Body of pancreas (tissue), 4 donors: ENCODE measurements around the gene RNF213.
"Not testable (repeated sequence)": the region's sequence is repeated elsewhere in the genome, so short reads cannot be mapped to it uniquely, and the experiment has no call there.

Source experiments
- POLR2A ChIP-seq, 3 donors: fragments of 450-650 bp; IDR thresholded peaks; one replicate each; pipeline ENCODE4 v1.6.1; 2016; ENCODE audit warnings: antibody characterized with exemption in 3 of 3, mild to moderate bottlenecking in 2 of 3
- TF ChIP-seq, protein P1 (sequence below), 7 experiments: fragments of 450-650 bp in 4 of 7; fragments of 200-600 bp in 3 of 7; sonication (generic) in 3 of 7; IDR thresholded peaks; one replicate each; pipeline ENCODE4 v1.5.1; 2016 to 2019; ENCODE audit warnings: antibody characterized with exemption in 7 of 7

DNA sequence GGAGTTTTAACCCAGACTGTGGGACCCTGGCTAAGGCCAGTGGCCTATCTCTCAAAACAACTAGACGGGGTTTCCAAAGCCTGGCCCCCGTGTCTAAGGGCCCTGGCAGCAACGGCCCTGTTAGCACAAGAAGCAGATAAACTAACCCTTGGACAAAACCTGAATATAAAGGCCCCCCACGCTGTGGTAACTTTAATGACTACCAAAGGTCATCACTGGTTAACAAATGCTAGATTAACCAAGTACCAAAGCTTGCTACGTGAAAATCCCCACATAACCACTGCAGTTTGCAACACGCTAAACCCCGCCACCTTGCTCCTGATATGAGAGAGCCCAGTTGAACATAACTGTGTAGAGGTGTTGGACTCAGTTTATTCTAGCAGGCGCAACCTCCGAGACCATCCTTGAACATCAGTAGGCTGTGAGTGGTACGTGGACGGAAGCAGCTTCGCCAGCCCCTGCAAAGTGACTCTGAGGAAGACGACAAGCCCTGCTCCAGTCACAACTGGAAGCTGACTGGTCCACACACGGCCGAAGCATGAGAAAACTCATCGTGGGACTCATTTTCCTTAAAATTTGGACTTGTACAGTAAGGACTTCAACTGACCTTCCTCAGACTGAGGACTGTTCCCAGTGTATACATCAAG lies 149.9 kb downstream of the RNF213 start:
- TF ChIP-seq, protein P1, sequence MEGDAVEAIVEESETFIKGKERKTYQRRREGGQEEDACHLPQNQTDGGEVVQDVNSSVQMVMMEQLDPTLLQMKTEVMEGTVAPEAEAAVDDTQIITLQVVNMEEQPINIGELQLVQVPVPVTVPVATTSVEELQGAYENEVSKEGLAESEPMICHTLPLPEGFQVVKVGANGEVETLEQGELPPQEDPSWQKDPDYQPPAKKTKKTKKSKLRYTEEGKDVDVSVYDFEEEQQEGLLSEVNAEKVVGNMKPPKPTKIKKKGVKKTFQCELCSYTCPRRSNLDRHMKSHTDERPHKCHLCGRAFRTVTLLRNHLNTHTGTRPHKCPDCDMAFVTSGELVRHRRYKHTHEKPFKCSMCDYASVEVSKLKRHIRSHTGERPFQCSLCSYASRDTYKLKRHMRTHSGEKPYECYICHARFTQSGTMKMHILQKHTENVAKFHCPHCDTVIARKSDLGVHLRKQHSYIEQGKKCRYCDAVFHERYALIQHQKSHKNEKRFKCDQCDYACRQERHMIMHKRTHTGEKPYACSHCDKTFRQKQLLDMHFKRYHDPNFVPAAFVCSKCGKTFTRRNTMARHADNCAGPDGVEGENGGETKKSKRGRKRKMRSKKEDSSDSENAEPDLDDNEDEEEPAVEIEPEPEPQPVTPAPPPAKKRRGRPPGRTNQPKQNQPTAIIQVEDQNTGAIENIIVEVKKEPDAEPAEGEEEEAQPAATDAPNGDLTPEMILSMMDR (IDR thresholded peaks at IDR 0.05), result not testable (repeated sequence)
- not testable (repeated sequence) for TF ChIP-seq POLR2A (IDR thresholded peaks at IDR 0.05)
